Kidney glomerular epithelial cell (primary cell): ENCODE measurements around the gene NRP1.

ENCODE experiments used
- DNase-seq: peaks from one replicate; lab custom pipeline; 2025; lab: John Stamatoyannopoulos, UW

Gene NRP1

GRCh38 chr10:33212061-33212748 lies 122.3 kb downstream of the NRP1 start:
- no peak for DNase-seq

DNA sequence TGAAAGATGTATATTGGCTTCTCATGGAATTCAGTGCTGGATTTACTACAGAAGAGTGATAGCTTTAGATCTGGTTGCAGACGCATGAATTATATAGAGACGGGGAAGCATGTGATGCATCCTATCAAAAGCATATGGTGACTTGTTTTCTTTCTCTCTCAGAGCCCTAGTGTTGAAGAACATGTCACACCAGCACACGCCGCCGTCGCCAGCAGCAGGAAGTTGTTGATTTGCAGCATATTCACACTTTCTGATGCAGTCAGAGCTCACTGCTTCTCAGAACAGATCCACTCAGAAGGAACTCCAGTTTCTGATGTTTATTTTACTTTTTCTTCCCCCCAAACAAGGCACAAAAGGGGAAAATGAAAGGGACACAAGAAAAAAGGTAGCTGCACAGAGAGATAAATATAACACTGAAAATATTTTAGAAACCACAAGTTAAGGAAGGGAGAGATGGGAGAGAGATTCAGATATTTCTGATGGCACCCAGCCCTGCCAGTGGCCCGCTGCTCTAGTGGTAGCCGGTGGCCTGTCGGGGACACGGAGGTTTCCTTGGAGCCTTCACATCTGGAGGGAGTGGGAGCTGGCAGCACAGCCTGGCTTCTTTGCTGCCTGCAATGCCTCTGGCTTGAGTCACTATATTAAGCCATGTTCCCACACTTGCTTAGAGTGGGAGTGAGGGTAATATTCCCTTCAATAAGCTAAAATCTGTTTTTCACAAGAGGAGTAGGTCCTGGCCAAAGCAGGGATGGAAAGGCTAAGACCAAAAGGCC lies 123.2 kb downstream of the NRP1 start:
- peak; percentile 24 for DNase-seq

DNA sequence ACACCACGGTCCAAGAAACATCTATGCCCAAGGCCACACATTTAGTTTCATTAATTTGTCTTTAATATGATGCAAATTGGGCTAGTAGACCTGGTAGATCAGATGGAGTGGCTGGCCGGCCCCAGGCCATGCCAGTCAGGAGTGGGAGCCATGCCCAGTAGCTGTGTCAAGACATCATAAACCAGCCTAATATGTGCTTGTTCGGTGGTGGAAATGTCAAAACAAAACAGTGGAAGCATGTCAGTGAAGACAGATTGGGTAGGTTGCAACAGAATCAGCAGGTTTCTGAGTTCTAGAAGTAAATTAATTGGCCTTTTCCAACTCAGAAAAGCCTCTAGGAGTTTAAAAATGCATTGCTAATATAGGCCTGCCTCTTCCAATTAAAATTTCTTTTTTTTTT lies 124.7 kb downstream of the NRP1 start:
- DNase-seq, result no peak

DNA sequence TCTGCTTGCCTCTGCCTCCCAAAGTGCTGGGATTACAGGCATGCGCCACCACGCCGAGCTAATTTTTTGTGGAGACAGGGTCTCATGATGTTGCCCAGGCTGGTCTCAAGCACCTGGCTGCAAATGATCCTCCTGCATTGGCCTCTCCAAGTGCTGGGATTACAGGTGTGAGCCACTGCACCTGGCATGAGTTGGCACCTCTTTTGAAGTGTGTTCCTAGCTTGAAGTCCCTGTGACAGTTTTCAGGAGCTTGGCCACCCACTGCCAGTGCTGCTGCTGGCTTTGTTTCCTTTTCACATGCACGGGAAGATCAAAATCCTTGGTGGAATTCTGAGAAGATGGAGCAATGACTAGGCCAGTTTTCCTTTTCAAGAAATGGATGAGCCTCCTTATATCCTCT lies 126.3 kb downstream of the NRP1 start:
- no peak for DNase-seq

DNA sequence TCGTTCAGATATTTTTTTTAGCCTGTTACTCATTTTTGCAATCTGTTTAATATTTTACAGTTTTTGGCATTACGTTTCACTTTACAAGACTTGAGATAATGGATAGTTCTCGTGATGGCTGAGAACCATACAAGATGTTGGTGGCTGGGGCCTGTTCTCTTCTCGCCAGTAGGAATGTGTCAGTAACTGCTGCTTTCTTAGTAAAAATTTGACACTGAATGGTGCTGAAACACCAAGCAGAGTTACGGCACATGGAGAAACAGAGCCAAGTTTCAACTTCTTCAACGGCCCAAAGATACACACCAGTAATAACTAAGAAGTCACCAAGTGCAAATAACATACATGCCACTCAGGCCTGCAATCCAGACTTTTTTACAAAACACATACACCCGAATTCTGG lies 130.4 kb downstream of the NRP1 start:
- no peak for DNase-seq

DNA sequence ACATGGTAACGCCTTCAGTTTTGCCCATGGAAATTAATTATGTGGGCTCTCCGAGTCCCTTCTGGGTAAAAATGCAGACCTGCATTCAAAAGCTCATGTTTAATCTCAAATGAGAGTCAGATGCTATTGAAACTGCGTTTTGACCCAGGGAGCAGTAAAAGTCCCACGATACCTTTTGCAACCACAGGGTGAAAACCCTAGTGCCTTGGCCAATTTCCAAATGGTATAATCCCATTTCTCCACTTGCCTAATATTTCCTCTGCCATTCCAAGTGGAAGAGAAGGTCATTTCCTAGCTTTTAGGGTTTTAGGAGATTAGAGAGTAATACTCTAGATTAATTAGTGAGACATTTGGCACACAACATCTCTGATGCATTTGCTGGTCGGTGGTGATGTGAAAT lies 132.5 kb downstream of the NRP1 start:
- no peak for DNase-seq

DNA sequence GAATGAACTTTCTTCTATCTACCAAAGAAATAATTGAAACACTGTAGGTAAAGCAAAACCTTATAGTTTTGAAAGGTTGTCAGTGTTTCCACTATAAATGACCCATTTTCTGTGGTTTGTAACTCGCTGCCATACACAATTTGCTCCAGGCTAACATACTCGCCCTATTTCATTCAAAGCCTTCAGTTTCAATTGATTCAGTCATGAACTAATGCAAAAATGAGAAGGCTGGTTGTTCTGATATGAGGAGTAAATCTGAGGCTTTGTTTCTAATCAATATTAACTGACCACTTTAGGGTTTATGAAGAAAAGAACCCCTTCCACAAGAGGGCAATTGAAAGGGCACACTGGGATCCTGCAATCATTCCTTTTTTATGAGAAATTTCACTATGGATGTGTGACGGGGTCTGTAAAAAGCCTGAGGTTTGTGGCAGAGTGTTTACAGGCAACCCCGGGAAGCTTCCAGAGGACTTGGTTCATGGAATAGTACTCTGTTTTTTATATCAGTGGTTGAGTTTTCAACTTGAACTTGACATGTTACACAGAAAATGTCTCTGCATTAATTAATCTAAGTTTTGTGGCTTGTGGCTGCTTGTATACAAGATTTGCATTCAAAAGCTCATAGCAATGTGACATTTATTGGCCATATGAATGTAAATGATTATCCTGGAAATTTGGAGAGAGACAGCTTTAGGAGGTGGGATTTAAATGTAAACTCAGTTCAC lies 133.2 kb downstream of the NRP1 start:
- DNase-seq, result no peak

DNA sequence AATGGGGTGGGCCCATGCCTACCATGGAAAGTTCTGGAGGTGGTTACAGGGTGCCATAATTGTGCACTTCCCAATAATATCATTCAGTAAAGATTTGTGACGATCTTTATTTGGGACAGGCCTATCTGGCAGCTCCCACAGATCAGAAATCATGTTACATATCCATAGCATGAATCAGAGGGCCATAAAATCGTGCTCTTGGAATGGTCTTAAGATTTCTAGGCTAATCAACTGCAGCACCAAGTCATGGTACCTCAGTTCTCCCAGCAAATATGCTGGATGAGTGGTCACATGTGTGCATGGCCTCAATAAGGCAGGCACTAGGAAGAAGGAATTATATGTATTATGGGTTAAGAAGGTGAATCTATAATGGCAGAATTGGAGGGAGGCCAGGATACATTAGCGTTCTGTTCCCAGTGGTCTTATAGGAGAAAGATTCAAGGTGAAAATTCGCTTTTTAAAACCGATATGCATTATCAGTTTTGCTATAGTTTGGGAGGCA lies 134.7 kb downstream of the NRP1 start:
- DNase-seq, result no peak

GRCh38 chr10:33198610-33199009 lies 135.9 kb downstream of the NRP1 start:
- DNase-seq, result no peak

DNA sequence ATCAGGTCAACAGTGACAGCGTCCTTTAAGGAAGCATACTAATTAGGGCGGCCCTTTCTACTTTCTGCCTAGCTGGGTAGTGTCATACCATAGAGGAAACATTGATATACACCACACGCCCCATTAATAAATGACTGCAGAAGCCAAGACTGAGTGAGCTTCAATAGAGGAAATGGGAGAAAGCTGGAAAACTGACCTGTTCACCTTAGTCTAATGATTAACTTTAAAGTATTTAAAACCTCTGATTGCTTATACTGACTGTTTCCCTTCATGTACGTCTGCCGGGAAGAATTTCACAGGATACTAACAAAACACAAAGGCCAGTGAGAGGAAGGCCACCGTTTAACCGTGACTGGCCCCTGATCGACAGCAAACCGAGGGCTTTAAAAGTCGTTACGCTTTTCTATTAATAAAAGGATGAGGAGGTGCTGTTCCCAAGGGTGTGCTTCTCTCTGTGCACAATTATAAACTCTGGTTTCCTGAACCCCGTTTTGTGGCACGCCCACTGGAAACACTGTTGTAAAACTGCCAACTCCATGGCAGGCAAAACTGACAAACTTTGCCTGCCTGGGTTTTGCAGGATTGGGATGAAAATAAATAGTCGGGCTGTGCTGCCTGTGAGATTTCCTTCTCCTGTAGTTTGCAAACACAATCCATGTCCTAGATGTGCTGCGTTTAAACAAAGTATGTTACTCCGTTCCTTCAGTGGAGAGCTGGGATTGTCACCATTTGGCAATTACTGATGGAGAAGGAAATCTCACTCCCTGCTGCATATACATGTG lies 137.6 kb downstream of the NRP1 start:
- DNase-seq, result peak; percentile 99

GRCh38 chr10:33196377-33196706 lies 138.1 kb downstream of the NRP1 start:
- no peak for DNase-seq

GRCh38 chr10:33195608-33196376 lies 138.7 kb downstream of the NRP1 start:
- DNase-seq, result no peak

DNA sequence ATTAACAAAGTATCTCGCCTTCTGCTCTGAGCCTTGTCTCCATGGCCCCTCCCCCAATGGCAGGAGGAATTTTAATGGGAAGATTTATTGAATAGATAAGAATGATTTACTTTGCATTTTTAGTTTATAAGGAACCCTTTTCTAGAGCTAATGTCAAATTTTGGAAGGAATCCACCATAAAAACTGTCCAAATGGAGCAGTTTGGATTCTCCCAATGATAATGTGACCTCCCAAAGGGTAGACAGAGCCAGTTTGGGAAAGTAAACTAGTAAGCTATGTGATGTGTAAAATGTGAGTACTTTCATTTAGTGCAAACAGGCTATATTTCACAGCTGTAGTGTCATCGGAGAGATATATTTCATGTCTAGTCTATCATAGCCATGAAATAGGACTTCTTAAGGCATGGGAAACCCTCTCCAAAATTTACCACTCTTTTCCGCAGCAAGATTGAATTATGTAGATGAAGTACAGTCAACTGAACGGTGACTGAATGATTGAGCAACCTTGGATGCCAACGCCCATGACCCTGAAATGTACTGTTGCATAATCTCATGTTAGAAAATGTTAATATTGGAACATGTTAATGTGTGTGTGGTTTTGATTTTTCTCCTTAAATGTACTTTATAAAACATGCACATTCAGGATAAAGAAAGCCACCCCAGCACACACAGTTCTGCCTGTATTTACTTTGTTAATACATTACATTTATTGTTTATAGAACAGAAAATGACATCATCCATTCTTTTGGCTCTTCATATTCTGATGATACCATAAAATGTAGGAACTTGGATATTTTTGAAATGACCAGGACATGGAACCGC lies 140.6 kb downstream of the NRP1 start:
- DNase-seq, result no peak

- DNase-seq, result peak; percentile 75
Observed at GRCh38 chr10:33193057-33193700, 141.3 kb downstream of the NRP1 start.

GRCh38 chr10:33192190-33192589 lies 142.3 kb downstream of the NRP1 start:
- no peak for DNase-seq

DNA sequence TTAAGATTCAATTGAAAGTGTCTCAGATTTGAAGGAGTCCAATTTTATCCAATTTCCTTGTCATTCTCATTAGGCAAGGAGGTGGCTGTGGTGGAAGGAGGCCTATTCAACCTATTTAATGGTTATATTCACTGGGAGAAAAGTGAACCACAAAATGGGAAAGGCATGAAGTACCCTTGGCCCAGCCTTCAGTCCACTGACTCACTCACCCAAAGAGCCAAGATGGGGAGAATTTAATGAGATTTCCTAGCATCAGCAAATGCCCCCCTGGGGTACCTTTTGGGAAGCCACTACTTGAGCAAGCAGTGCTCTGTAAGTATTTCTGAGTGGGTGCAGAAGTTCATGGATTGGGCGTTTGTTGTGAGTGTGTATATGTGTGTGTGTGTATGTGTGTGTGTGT lies 144.1 kb downstream of the NRP1 start:
- no peak for DNase-seq

DNA sequence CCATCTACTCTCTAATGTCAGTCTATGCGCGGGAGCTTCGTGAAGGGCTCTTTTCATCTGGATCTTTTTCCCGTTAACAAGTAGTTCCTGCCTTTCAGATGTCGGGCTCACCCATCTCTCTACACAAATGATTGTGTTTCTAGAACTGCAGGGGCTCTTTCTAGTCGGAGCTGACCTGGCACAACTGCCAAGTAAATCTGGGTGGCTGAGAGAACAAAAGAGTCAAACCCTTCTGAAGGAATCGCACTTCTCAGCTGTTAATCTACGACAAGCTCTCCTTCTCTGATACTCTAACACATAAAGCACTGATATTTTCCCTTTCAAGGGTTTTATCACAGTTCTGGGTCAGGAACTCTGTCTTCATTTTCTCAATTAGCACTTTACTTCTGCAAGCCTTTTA lies 144.7 kb downstream of the NRP1 start:
- no peak for DNase-seq

GRCh38 chr10:33189363-33189762 lies 145.1 kb downstream of the NRP1 start:
- DNase-seq, result peak; percentile 84

DNA sequence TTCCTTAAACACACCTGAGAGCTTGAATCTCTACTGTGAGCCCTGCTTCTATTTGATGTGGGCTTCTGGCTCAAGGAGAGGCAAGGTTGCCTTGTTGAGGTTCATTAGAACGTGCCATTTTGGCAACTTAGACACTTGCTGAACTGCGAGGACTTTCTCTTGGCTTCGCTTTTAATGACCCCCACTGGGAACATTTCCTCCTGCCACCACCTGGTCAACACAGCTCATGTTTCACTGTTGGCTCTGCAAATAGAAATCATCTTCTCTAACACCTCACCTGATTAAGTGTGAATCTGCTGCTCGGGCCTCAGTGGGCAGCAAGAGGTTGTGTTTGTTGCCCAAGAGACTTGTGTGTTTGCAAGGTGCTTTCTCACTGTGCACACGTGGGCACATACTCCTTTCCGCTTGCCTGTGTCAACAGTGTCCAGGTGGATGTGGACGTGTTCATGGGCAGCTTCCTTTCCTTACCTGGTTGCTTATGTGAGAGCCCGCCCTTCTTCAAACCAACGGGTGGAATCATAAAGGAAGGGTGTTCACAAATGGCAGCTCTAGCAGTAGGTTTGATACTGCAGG lies 147.0 kb downstream of the NRP1 start:
- DNase-seq, result no peak

- no peak for DNase-seq
Observed at GRCh38 chr10:33186150-33186549, 148.3 kb downstream of the NRP1 start.
